Posterior vena cava (tissue), 2 donors: Measurements from ENCODE around the gene SF1. TPM values are rescaled to one million over a fixed set of nuclear protein-coding genes. Genes with fewer than 3 reads are reported as not detected.

Experiments used
- DNase-seq: peaks from one replicate; pipeline ENCODE4 v3.0.0-alpha.2; 2020; ENCODE audit warnings: low spot score
- intact Hi-C, 2 donors: fragments of 100-400 bp; cut with DNase I; formaldehyde crosslinking; loops; one replicate each; pipeline versions ENCODE4 v1.14.1 to v1.14.2; 2022 to 2023
- total RNA-seq, 2 donors: library from RNA; stranded (reverse); fragmentation: NEBNext Ultra II Directional; extraction: Animal tissue kit (Norgen Biotek cat#: 25700); gene quantifications; one replicate each; pipeline ENCODE4 v1.2.1, GENCODE V29; 2021
- donor health status: DM: yes; HTN: yes; CAD: no.
- donor health status: DM: yes; HTN: yes; CAD: no.

SF1 gene
- total RNA-seq, 2 donors from 2014 or later: 181 to 189 TPM

DNA sequence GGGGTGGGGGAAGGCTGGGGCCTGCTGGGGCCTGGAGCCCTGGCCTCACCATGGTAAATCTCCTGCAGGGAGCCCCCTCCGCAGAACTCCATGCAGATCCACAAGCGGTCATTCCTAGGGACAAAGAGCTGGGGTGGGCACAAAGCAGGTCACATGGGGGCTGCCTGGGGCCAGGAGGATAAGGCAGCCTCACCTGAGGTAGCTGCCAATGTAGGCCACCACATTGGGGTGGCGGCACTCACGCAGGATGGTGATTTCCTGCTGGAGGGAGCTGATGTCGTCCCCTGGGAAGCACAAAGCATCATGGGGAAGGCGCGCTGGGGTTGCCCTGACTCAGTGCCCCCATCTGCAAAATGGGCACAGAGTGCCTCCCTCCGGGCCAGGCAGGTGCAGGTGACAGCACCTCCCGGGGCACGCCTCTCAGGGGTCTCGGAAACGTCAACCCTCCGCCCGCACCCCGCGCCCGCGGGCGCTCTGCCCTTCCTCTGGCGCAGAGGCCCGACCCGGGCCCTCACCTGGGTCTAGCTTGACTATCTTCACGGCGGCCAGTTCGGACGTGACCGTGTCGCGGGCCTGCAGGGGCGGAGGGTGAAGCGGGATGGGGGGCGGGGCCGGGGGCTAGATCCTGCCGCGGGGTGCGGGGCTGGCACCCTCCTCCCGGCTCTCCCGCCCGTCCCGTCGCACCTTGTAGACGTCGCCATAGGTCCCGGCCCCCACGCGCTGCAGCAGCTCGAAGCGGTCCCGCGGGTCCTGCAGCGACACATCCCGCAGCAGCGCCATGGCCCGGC lies 24.2 kb upstream of the SF1 start:
- intact Hi-C loops: no loop called here
- DNase-seq: no peak

GRCh38 chr11:64801561-64802369 lies 23.4 kb upstream of the SF1 start:
- no peak for DNase-seq
- intact Hi-C loops: no loop called here

- intact Hi-C loops: no loop called here
Measured at GRCh38 chr11:64801158-64801464, 22.8 kb upstream of the SF1 start.

DNA sequence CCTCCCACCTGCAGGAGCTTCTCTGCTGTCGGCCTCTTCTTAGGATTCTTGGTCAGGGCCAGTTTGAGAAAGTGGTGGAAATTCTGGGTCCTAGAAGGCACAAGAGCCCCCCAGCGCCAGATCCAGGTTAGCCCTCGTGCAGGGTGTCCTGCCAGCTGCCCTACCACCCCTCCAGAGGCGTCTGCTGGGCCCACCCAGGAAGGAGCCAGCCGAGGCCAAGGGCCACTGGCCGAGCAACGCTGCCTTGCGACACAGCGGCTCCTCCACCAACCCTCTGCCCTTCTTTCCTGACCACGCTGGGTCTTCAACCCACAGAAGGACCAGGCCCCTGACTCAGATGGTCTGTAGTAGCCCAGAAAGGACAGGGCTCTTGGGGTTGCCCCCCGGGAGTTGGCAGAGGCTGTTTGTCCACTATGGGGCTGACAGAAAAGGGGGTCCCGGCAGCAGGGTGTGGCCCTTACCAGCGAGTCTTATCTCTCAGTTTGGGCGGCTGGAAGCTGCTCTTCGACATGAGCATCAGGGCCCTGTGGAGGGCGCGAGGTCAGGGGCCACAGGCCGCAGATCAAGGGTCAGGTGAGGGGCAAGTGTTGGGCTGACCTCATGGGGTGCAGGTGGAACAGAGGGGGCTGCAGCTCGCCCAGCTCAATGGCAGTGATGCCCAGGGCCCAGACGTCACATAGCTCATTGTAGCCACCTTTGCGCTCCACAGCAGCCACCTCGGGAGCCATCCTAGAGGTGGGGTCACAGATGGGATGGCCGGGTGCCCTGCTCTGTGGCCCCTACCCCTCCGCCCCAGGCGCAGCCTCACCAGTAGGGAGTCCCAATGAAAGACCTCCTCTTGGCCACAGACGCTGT lies 22.2 kb upstream of the SF1 start:
- no peak for DNase-seq
- intact Hi-C loops: no loop called here

More at GRCh38 chr11:64801158-64801464, 22.8 kb upstream of the SF1 start:
- peak; percentile 74 for DNase-seq

- no peak for DNase-seq
- intact Hi-C loops: no loop called here
Measured at GRCh38 chr11:64799623-64800302, 21.4 kb upstream of the SF1 start.

DNA sequence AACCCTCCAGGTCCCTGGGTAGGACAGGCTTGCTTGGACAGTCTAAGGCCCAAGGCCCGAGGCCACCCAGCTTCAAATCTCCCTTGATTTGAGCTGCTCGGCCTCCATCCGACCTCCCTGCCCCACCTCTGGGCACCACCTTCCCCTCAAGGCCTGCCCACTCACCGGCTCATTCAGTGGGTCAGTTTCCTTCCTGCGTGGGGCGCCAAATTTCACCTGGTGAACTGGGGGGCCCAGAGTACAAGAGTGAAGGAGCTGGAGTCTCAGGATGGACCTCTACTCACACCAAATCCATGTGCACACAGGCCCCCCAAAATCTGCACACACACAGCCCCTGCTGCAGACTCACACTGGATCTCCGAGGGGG lies 20.9 kb upstream of the SF1 start:
- DNase-seq: no peak
- intact Hi-C loops: no loop called here

GRCh38 chr11:64796757-64797541 lies 18.6 kb upstream of the SF1 start:
- intact Hi-C loops: no loop called here
- DNase-seq: no peak

- DNase-seq: no peak
- intact Hi-C loops: no loop called here
Measured at GRCh38 chr11:64796047-64796756, 17.9 kb upstream of the SF1 start.

DNA sequence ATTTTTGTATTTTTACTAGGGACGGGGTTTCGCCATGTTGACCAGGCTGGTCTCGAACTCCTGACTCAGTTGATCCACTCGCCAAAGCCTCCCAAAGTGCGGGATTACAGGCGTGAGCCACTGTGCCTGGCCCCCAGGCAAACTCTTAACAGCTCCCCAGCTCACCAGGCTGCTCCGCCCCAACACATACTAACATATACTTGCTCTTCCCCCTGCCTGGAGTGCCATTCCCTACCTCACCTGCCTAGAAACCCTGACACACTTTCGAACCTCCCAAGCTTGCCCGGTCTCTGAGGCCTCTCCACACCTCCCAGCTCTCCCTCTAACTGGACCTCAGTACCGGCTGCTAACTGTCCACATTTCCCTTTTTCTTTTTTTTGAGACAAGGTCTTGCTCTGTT lies 16.2 kb upstream of the SF1 start:
- intact Hi-C loops: no loop called here
- DNase-seq: peak; percentile 25

DNA sequence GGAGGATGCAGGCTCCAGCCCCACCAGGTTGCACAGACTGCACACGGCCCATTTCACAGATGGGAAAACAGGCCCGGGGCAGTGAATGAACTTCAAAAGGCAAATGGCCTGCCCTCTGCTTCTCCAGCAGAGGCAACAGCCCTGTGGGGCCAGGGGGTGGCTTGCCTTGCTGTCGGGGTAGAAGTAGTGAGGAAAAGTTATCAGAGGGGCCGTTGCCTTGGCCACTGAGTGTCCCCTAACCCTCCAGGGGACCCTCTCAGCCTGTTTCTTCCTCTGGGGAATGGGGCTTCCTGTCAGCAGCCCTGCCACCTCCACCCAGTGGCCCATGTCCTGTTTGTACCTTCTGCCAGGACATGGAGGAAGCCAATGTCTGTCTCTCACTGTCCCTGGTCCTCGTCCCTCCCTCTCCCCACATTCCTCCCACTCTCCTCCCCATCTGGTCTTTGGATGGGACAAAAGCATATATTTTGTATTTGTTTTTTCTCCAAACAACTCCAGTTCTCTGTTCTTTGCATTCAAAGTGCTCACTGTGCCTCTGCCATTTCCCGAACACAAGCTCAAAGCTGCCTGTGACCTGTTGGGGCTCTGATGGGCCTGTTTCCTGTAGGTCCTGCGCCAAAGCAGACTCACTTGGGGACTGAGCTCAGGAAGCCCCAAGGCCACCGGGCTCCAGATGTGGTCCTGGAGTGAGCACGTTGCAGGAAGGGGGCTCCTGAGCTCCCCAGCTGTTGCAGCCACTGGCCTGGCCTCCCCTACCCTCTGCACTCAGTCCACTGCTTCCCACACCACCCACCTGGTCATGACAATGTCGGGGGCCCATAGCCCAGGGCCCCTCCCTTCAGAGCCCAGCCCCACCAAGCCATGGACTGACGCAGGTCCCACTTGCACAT lies 15.2 kb upstream of the SF1 start:
- DNase-seq: peak; percentile 38
- intact Hi-C loops: no loop called here

- peak; percentile 36 for DNase-seq
- intact Hi-C loops: no loop called here
Measured at GRCh38 chr11:64792482-64792881, 14.1 kb upstream of the SF1 start.

- DNase-seq: peak; percentile 60
- intact Hi-C loops: no loop called here
Measured at GRCh38 chr11:64791781-64792291, 13.5 kb upstream of the SF1 start.

- intact Hi-C loops: no loop called here
- DNase-seq: peak; percentile 35
Measured at GRCh38 chr11:64790205-64791095, 12.1 kb upstream of the SF1 start.

DNA sequence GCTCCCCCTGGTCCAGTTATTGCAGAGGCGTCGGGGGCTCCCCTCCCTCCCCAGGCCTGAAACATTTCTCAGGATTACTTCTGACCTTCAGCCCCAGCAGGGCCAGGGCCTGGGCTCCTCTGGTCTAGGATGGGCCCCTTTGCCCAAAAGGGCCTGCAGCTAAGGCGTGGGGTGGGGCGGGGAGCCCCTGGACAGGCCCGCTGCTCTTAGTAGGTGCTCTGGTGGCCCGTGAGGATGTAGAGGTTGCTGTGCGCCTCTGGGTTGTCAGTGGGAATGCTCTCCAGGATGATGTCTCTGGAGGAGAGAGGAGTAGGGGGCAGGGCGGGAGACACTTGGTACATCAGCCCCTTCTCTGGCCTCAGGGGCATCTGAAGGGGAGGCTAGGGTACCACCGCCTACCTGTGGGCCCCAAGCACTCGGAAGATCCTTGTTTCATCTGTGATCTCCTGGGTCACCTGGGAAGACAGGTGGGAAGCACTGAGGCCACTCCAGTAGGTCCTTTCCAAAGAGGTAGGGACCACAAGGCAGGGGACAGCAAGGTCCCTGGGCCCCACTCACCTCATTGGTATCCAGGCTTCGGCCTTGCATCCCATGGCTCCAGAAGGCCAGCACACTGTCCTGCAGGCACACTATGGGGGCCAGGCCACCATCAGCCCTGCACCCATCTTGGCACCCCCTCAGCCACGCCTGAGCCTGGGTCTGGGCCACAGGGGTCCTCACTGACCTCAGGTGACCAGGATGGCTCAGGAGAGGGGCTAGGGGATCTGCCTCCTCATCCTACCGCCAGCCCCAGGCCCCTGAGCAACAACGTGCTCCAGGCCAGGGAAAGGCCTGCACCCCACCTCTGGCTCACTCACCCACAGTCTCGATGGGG lies 11.2 kb upstream of the SF1 start:
- DNase-seq: peak; percentile 46
- intact Hi-C loops: no loop called here
